K562 (cell line): ENCODE measurements around the gene GARNL3. TPM values are rescaled to one million over a fixed set of nuclear protein-coding genes. Genes with fewer than 3 reads are reported as not detected.

Experiments used
- ATF3 ChIP-seq, 2 experiments: fragments of 450-650 bp in 1 of 2; sonication (generic) in 1 of 2; formaldehyde crosslinking in 1 of 2; IDR thresholded peaks in 1 of 2; conservative IDR thresholded peaks in 1 of 2; 2 replicates each; pipeline versions ENCODE4 v1.6.1 to v1.8.1; 2016 to 2023; ENCODE audit warnings: mild to moderate bottlenecking in 2 of 2, moderate library complexity in 2 of 2, inconsistent platforms in 1 of 2, missing genetic modification reagents in 1 of 2
- BRD9 ChIP-seq: fragments of 450-650 bp; IDR thresholded peaks from 2 replicates; pipeline ENCODE4 v1.6.1; 2018; ENCODE audit warnings: low read depth; ENCODE audit not compliant: partially characterized antibody
- CXXC5 ChIP-seq: fragments of 250-450 bp; sonication (Bioruptor Pico); IDR thresholded peaks from 2 replicates; pipeline ENCODE4 v1.8.0; 2022; ENCODE audit warnings: inconsistent platforms, mild to moderate bottlenecking, moderate library complexity
- E2F3 ChIP-seq: fragments of 250-450 bp; sonication (Bioruptor Pico); IDR thresholded peaks from 2 replicates; pipeline ENCODE4 v1.4.0; 2020; ENCODE audit warnings: mild to moderate bottlenecking
- FOXP1 ChIP-seq: sonication (generic); formaldehyde crosslinking; IDR thresholded peaks from 2 replicates; pipeline ENCODE4 v1.8.0; 2022; ENCODE audit warnings: mild to moderate bottlenecking, missing genetic modification reagents
- HNRNPH1 ChIP-seq: fragments of 200-400 bp; formaldehyde crosslinking; optimal IDR thresholded peaks from 2 replicates; pipeline ENCODE3; 2017; ENCODE audit warnings: low read depth, mild to moderate bottlenecking, low read length, moderate library complexity
- KLF13 ChIP-seq: fragments of 450-650 bp; IDR thresholded peaks from 2 replicates; pipeline ENCODE4 v1.6.1; 2016; ENCODE audit warnings: missing genetic modification characterization, low read depth, mild to moderate bottlenecking, missing compliant biosample characterization, moderate library complexity, borderline replicate concordance
- LCOR ChIP-seq: sonication (generic); formaldehyde crosslinking; IDR thresholded peaks from 2 replicates; pipeline ENCODE4 v1.8.0; 2022; ENCODE audit warnings: mild to moderate bottlenecking, missing genetic modification reagents
- MECOM ChIP-seq: fragments of 250-450 bp; sonication (Bioruptor Pico); IDR thresholded peaks from 2 replicates; pipeline ENCODE4 v1.8.0; 2022; ENCODE audit warnings: inconsistent platforms
- NEUROD1 ChIP-seq: fragments of 150-350 bp; IDR thresholded peaks from 2 replicates; pipeline ENCODE4 v1.6.1; 2014; ENCODE audit warnings: borderline replicate concordance, low read length, low read depth; ENCODE audit not compliant: partially characterized antibody
- PBX2 ChIP-seq, 2 experiments: IDR thresholded peaks in 1 of 2; conservative IDR thresholded peaks in 1 of 2; 2 replicates each; pipeline ENCODE4 v1.6.1; 2016; ENCODE audit warnings: low read depth in 2 of 2, mild to moderate bottlenecking in 1 of 2, missing compliant biosample characterization in 1 of 2, missing genetic modification characterization in 1 of 2, moderate library complexity in 1 of 2
- PCBP2 ChIP-seq: fragments of 200-400 bp; formaldehyde crosslinking; IDR thresholded peaks from 2 replicates; pipeline ENCODE4 v1.6.1; 2018; ENCODE audit warnings: low read length, low read depth, mild to moderate bottlenecking, moderate library complexity; ENCODE audit not compliant: poor library complexity, severe bottlenecking
- RBM15 ChIP-seq: fragments of 200-400 bp; formaldehyde crosslinking; IDR thresholded peaks from 2 replicates; pipeline ENCODE4 v1.6.1; 2018; ENCODE audit warnings: mild to moderate bottlenecking, low read length, moderate library complexity; ENCODE audit not compliant: insufficient read depth
- TAF15 ChIP-seq: fragments of 200-400 bp; formaldehyde crosslinking; IDR thresholded peaks from 2 replicates; pipeline ENCODE4 v1.6.1; 2017; ENCODE audit warnings: mild to moderate bottlenecking, low read depth, low read length, moderate library complexity
- ZBTB5 ChIP-seq: fragments of 450-650 bp; IDR thresholded peaks from 2 replicates; pipeline ENCODE4 v1.6.1; 2017; ENCODE audit warnings: antibody characterized with exemption
- ZC3H4 ChIP-seq: sonication (generic); formaldehyde crosslinking; IDR thresholded peaks from 2 replicates; pipeline ENCODE4 v1.9.0; 2021; ENCODE audit warnings: missing genetic modification reagents, borderline replicate concordance
- ZNF12 ChIP-seq: sonication (generic); formaldehyde crosslinking; IDR thresholded peaks from 2 replicates; pipeline ENCODE4 v1.4.0; 2020; ENCODE audit warnings: mild to moderate bottlenecking, missing genetic modification reagents
- ZNF197 ChIP-seq: fragments of 200-800 bp; sonication (Bioruptor generic); IDR thresholded peaks from 2 replicates; pipeline ENCODE4 v1.6.1; 2016; ENCODE audit warnings: low read depth, missing genetic modification characterization, missing compliant biosample characterization
- polyA plus RNA-seq, 8 experiments: library from polyadenylated mRNA; depleted of rRNA in 4 of 8; stranded (reverse) in 5 of 8; unstranded in 3 of 8; fragments of >200 nt; fragmentation: Nextera tagmentation in 2 of 8; fragmentation: Illumina TruSeq in 1 of 8; extraction: Ambion mirVana in 2 of 8; extraction: Trizol in 1 of 8; gene quantifications; 2 replicates each; pipeline versions ENCODE4 v1.2.1 to v1.2.3, GENCODE V29; 2011 to 2014; ENCODE audit warnings: inconsistent platforms in 1 of 8, missing spikeins in 1 of 8
- total RNA-seq, 7 experiments: library from RNA; depleted of rRNA in 6 of 7; stranded (reverse); fragments of >200 nt in 6 of 7; fragmentation: Illumina TruSeq in 2 of 7; extraction: Trizol in 2 of 7; gene quantifications; 2 replicates each; pipeline versions ENCODE4 v1.2.1 to v1.2.3, GENCODE V29; 2011 to 2021; ENCODE audit warnings: low replicate concordance in 1 of 7
- TF ChIP-seq, protein P1 (sequence below): sonication (generic); formaldehyde crosslinking; IDR thresholded peaks from 2 replicates; pipeline ENCODE4 v1.8.0; 2022; ENCODE audit warnings: missing genetic modification reagents, mild to moderate bottlenecking, moderate library complexity, borderline replicate concordance

Gene GARNL3
- total and polyA plus RNA-seq, 9 of the 15 experiments (the other 6 are each of a cell fraction or from before 2014, with no cell fraction given) = 0.35 to 2.7 (median 1.6) TPM

- no peak for TF ChIP-seq ZNF12 (CRISPR knock-in tag)
- no peak for TF ChIP-seq ATF3 (IDR thresholded peaks at IDR 0.05)
- TF ChIP-seq ATF3 (CRISPR knock-in tag; conservative IDR thresholded peaks at IDR 0.05) = no peak
- no peak for TF ChIP-seq MECOM (CRISPR knock-in tag)
- 0 out of 2 replicates have a peak, but pooled peaks have one; percentile 36 for TF ChIP-seq E2F3 (CRISPR knock-in tag)
- peak; percentile 87 for TF ChIP-seq ZBTB5
- no peak for TF ChIP-seq BRD9
- no peak for TF ChIP-seq PBX2 (CRISPR knock-in tag; IDR thresholded peaks at IDR 0.05; ENCODE audit: low read depth)
- TF ChIP-seq PBX2 (tag; conservative IDR thresholded peaks at IDR 0.05; ENCODE audit: low read depth) = peak; percentile 64
- TF ChIP-seq ZC3H4 (CRISPR knock-in tag) = no peak
- TF ChIP-seq, protein P1, sequence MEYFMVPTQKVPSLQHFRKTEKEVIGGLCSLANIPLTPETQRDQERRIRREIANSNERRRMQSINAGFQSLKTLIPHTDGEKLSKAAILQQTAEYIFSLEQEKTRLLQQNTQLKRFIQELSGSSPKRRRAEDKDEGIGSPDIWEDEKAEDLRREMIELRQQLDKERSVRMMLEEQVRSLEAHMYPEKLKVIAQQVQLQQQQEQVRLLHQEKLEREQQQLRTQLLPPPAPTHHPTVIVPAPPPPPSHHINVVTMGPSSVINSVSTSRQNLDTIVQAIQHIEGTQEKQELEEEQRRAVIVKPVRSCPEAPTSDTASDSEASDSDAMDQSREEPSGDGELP (CRISPR knock-in tag) = peak; percentile 10; the same call in 1 of the 2 replicates
- TF ChIP-seq PCBP2 = peak; percentile 18
- TF ChIP-seq ZNF197 = no peak
- TF ChIP-seq HNRNPH1 = no peak
- TF ChIP-seq CXXC5 (CRISPR knock-in tag) = peak; percentile 83
- no peak for TF ChIP-seq TAF15
- TF ChIP-seq RBM15 = no peak
- peak; percentile 57 for TF ChIP-seq NEUROD1
- TF ChIP-seq LCOR (CRISPR knock-in tag) = no peak
- 0 out of 2 replicates have a peak, but pooled peaks have one; percentile 22 for TF ChIP-seq KLF13 (tag)
- TF ChIP-seq FOXP1 (CRISPR knock-in tag) = peak; percentile 90; the same call in 1 of the 2 replicates
Observed at GRCh38 chr9:127396808-127397645, 132.5 kb downstream of the GARNL3 start, which contains the start of gene SLC2A8 (continued).
